H54 (cell line): ENCODE data around the gene SCAF4.
A peak's percentile ranks its signal among the peaks of the same experiment; 100 is the strongest.

Experiments used
- DNase-seq: peaks from one replicate; pipeline ENCODE4 v3.0.0; 2011; ENCODE audit warnings: low spot score, mixed read lengths; ENCODE audit not compliant: insufficient read length
- FAIRE-seq: peaks from 3 replicates; lab custom pipeline; 2011; peaks lifted over from hg19 to GRCh38; lab: Jason Lieb, UNC
- POLR2A ChIP-seq: IDR thresholded peaks from 2 replicates; pipeline ENCODE4 v1.6.1; 2011; ENCODE audit warnings: low read depth, mild to moderate bottlenecking, low read length

Gene SCAF4

GRCh38 chr21:31731056-31731856 lies 662 bp downstream of the SCAF4 start:
- TF ChIP-seq POLR2A, result no peak
- DNase-seq (no peak), FAIRE-seq (no peak)

- FAIRE-seq (no peak), DNase-seq (no peak)
- TF ChIP-seq POLR2A, result no peak
These were observed 1.2 kb downstream of the SCAF4 start for GRCh38 chr21:31730712-31731055.

- no peak for FAIRE-seq
- TF ChIP-seq POLR2A, result no peak
- DNase-seq, result no peak
These were observed 2.1 kb downstream of the SCAF4 start for GRCh38 chr21:31729622-31730343.

GRCh38 chr21:31728952-31729351 lies 3.0 kb downstream of the SCAF4 start:
- no peak for FAIRE-seq
- no peak for DNase-seq
- no peak for TF ChIP-seq POLR2A

GRCh38 chr21:31728191-31728590 lies 3.7 kb downstream of the SCAF4 start:
- no peak for DNase-seq
- no peak for FAIRE-seq
- no peak for TF ChIP-seq POLR2A

GRCh38 chr21:31727181-31727580 lies 4.7 kb downstream of the SCAF4 start:
- no peak for TF ChIP-seq POLR2A
- no peak for DNase-seq
- FAIRE-seq, result no peak

GRCh38 chr21:31726407-31726806 lies 5.5 kb downstream of the SCAF4 start:
- no peak for DNase-seq
- FAIRE-seq, result no peak
- TF ChIP-seq POLR2A, result no peak

- no peak for DNase-seq
- peak; percentile 11 for FAIRE-seq
- TF ChIP-seq POLR2A, result no peak
These were observed 6.6 kb downstream of the SCAF4 start for GRCh38 chr21:31725202-31725839.

- no peak for TF ChIP-seq POLR2A
- FAIRE-seq (no peak), DNase-seq (no peak)
These were observed 7.4 kb downstream of the SCAF4 start for GRCh38 chr21:31724552-31724951.

- FAIRE-seq, result no peak
These were observed 10.5 kb downstream of the SCAF4 start for GRCh38 chr21:31721381-31721780.

GRCh38 chr21:31720739-31721138 lies 11.2 kb downstream of the SCAF4 start:
- no peak for FAIRE-seq
- no peak for DNase-seq
- no peak for TF ChIP-seq POLR2A

More at GRCh38 chr21:31721381-31721780, 10.5 kb downstream of the SCAF4 start:
- DNase-seq, result no peak
- TF ChIP-seq POLR2A, result no peak

- no peak for DNase-seq
- peak; percentile 33 for FAIRE-seq
- TF ChIP-seq POLR2A, result no peak
These were observed 11.6 kb downstream of the SCAF4 start for GRCh38 chr21:31720330-31720729.

GRCh38 chr21:31716106-31716505 lies 15.8 kb downstream of the SCAF4 start:
- TF ChIP-seq POLR2A, result no peak
- peak; percentile 15 for FAIRE-seq
- no peak for DNase-seq

GRCh38 chr21:31714741-31715365 lies 17.1 kb downstream of the SCAF4 start:
- no peak for DNase-seq
- no peak for FAIRE-seq
- TF ChIP-seq POLR2A, result no peak
